ENCODE data around the gene KLHL35.

DNA sequence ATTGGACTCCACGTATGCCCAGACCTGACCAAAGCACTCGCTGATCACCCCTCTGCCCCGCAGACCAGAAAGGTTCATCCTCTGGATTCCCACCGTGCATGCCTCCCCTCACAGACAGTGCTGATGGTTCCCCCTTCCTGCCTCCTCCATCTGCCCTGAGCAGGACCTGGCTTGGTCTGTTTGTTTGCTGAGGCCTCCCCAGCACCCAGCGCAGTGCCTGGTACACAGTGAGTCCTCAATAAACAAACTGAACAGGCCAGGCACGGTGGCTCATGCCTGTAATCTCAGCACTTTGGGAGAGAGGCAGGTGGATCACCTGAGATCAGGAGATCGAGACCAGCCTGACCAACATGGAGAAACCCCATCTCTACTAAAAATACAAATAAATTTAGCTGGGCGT is 57.4 kb downstream of the KLHL35 start:
- TF ChIP-seq POLR2A (IDR thresholded peaks at IDR 0.05), result no peak
- TF ChIP-seq, protein P1, sequence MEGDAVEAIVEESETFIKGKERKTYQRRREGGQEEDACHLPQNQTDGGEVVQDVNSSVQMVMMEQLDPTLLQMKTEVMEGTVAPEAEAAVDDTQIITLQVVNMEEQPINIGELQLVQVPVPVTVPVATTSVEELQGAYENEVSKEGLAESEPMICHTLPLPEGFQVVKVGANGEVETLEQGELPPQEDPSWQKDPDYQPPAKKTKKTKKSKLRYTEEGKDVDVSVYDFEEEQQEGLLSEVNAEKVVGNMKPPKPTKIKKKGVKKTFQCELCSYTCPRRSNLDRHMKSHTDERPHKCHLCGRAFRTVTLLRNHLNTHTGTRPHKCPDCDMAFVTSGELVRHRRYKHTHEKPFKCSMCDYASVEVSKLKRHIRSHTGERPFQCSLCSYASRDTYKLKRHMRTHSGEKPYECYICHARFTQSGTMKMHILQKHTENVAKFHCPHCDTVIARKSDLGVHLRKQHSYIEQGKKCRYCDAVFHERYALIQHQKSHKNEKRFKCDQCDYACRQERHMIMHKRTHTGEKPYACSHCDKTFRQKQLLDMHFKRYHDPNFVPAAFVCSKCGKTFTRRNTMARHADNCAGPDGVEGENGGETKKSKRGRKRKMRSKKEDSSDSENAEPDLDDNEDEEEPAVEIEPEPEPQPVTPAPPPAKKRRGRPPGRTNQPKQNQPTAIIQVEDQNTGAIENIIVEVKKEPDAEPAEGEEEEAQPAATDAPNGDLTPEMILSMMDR (IDR thresholded peaks at IDR 0.05), result no peak
